H1 (cell line): ENCODE data around the gene PFKFB3. TPM values are rescaled to one million over a fixed set of nuclear protein-coding genes. Genes with fewer than 3 reads are reported as not detected.
"Not testable (repeated sequence)": the region's sequence is repeated elsewhere in the genome, so short reads cannot be mapped to it uniquely, and the experiment has no call there.

ENCODE experiments used
- CTCF ChIA-PET: fragments of 300-600 bp; sonication (Branson Sonifier 250); formaldehyde crosslinking; loops from one replicate; lab custom pipeline; 2021; ENCODE audit not compliant: partially characterized antibody; lab: Charles Lee
- POLR2A ChIA-PET: fragments of 300-600 bp; sonication (Branson Sonifier 250); formaldehyde crosslinking; loops from one replicate; lab custom pipeline; 2021; ENCODE audit warnings: inconsistent platforms; ENCODE audit not compliant: partially characterized antibody; lab: Charles Lee
- DNase-seq, 2 experiments: peaks; one replicate each; pipeline versions ENCODE4 v3.0.0 to v3.0.0-alpha.2; 2010 to 2022; ENCODE audit warnings: low spot score in 2 of 2, low read depth in 1 of 2, mixed read lengths in 1 of 2
- FAIRE-seq: peaks from 2 replicates; lab custom pipeline; 2011; peaks lifted over from hg19 to GRCh38; lab: Jason Lieb, UNC
- H2AFZ ChIP-seq: 2 replicates; pipeline ENCODE4 v1.8.1; 2012; ENCODE audit warnings: low read length, inconsistent platforms
- H2AK5ac ChIP-seq: 2 replicates; pipeline ENCODE4 v1.6.1; 2013; ENCODE audit warnings: low read depth, low read length
- H2BK120ac ChIP-seq: replicated peaks from 2 replicates; pipeline ENCODE3; 2013; ENCODE audit warnings: low read depth, low read length, inconsistent platforms
- H2BK12ac ChIP-seq: 2 replicates; pipeline ENCODE4 v1.6.1; 2013; ENCODE audit warnings: low read depth, low read length
- H2BK15ac ChIP-seq: 2 replicates; pipeline ENCODE4 v1.6.1; 2013; ENCODE audit warnings: low read length
- H2BK20ac ChIP-seq: 2 replicates; pipeline ENCODE4 v1.6.1; 2013; ENCODE audit warnings: low read length
- H2BK5ac ChIP-seq: 2 replicates; pipeline ENCODE4 v1.6.1; 2013; ENCODE audit warnings: low read depth, low read length
- H3K14ac ChIP-seq: 2 replicates; pipeline ENCODE4 v1.6.1; 2013; ENCODE audit warnings: inconsistent platforms; ENCODE audit not compliant: insufficient read length
- H3K18ac ChIP-seq: 2 replicates; pipeline ENCODE4 v1.6.1; 2013; ENCODE audit warnings: low read length; ENCODE audit errors: extremely low read depth
- H3K23ac ChIP-seq: 2 replicates; pipeline ENCODE4 v1.6.1; 2013; ENCODE audit warnings: inconsistent platforms; ENCODE audit not compliant: insufficient read length
- H3K23me2 ChIP-seq: 2 replicates; pipeline ENCODE4 v1.6.1; 2013; ENCODE audit warnings: low read depth, low read length
- H3K27ac ChIP-seq: 2 replicates; pipeline ENCODE4 v1.6.1; 2011; ENCODE audit warnings: low read depth, low read length, inconsistent platforms
- H3K27me3 ChIP-seq, 4 experiments: replicated peaks in 1 of 4; 1 replicate in 1 of 4; 2 replicates in 3 of 4; pipeline versions ENCODE4 v1.6.1 to v1.8.1; 2011 to 2013; ENCODE audit warnings: low read length in 3 of 4, mild to moderate bottlenecking in 3 of 4, inconsistent platforms in 2 of 4, mixed read lengths in 2 of 4, moderate library complexity in 1 of 4; ENCODE audit not compliant: control insufficient read depth in 3 of 4, insufficient read depth in 3 of 4; ENCODE audit errors: extremely low read depth in 1 of 4
- H3K36me3 ChIP-seq, 4 experiments: 2 replicates each; pipeline versions ENCODE4 v1.6.1 to v1.8.1; 2011 to 2013; ENCODE audit warnings: mild to moderate bottlenecking in 4 of 4, low read length in 3 of 4, moderate library complexity in 2 of 4, control low read depth in 1 of 4, inconsistent platforms in 1 of 4; ENCODE audit not compliant: insufficient read depth in 4 of 4, control insufficient read depth in 2 of 4
- H3K4ac ChIP-seq: replicated peaks from 2 replicates; pipeline ENCODE3; 2013; ENCODE audit warnings: low read length, low read depth, mixed read lengths, inconsistent platforms; ENCODE audit not compliant: insufficient read length
- H3K4me1 ChIP-seq, 4 experiments: replicated peaks in 1 of 4; 1 replicate in 1 of 4; 2 replicates in 3 of 4; pipeline versions ENCODE4 v1.6.1 to v1.8.1; 2011 to 2013; ENCODE audit warnings: low read length in 3 of 4, inconsistent platforms in 2 of 4, mixed read lengths in 1 of 4; ENCODE audit not compliant: insufficient read depth in 4 of 4, control insufficient read depth in 3 of 4
- H3K4me2 ChIP-seq, 2 experiments: 2 replicates each; pipeline versions ENCODE4 v1.6.1 to v1.8.1; 2011 to 2013; ENCODE audit warnings: low read depth in 2 of 2, low read length in 2 of 2, control low read depth in 1 of 2, inconsistent platforms in 1 of 2, mild to moderate bottlenecking in 1 of 2; ENCODE audit not compliant: insufficient read depth in 1 of 2
- H3K4me3 ChIP-seq, 4 experiments: fragments of 200-600, 300-600 bp in 1 of 4; sonication (generic), shearing (Covaris generic), sonication (Bioruptor Twin) in 1 of 4; 2 replicates each; pipeline versions ENCODE4 v1.5.1 to v1.8.1; 2011 to 2016; ENCODE audit warnings: low read length in 4 of 4, low read depth in 3 of 4, control low read depth in 2 of 4, inconsistent platforms in 2 of 4, mild to moderate bottlenecking in 2 of 4, mixed read lengths in 1 of 4, moderate library complexity in 1 of 4; ENCODE audit not compliant: insufficient read depth in 2 of 4; ENCODE audit errors: extremely low read depth in 1 of 4
- H3K56ac ChIP-seq: replicated peaks from 2 replicates; pipeline ENCODE3; 2013; ENCODE audit warnings: low read depth, mild to moderate bottlenecking, mixed read lengths, low read length, inconsistent platforms; ENCODE audit not compliant: insufficient read length
- H3K79me1 ChIP-seq: 2 replicates; pipeline ENCODE4 v1.6.1; 2013; ENCODE audit warnings: low read depth, low read length, control low read depth
- H3K79me2 ChIP-seq, 2 experiments: 2 replicates each; pipeline versions ENCODE4 v1.6.1 to v1.8.1; 2012 to 2013; ENCODE audit warnings: low read length in 2 of 2, mild to moderate bottlenecking in 2 of 2, inconsistent platforms in 1 of 2; ENCODE audit not compliant: insufficient read depth in 2 of 2, control insufficient read depth in 1 of 2
- H3K9ac ChIP-seq, 4 experiments: replicated peaks in 1 of 4; 1 replicate in 1 of 4; 2 replicates in 3 of 4; pipeline versions ENCODE4 v1.6.1 to v1.8.1; 2011 to 2013; ENCODE audit warnings: low read depth in 3 of 4, low read length in 3 of 4, control low read depth in 2 of 4, mild to moderate bottlenecking in 2 of 4, moderate library complexity in 2 of 4, inconsistent platforms in 1 of 4; ENCODE audit errors: extremely low read depth in 1 of 4
- H3K9me3 ChIP-seq, 2 experiments: 2 replicates each; pipeline versions ENCODE4 v1.6.1 to v1.8.1; 2012 to 2013; ENCODE audit warnings: mild to moderate bottlenecking in 2 of 2, moderate library complexity in 2 of 2, control low read depth in 1 of 2, inconsistent platforms in 1 of 2, low read depth in 1 of 2, low read length in 1 of 2, mixed read lengths in 1 of 2; ENCODE audit not compliant: insufficient read depth in 2 of 2
- H4K20me1 ChIP-seq, 2 experiments: replicated peaks in 1 of 2; 2 replicates each; pipeline versions ENCODE3 to v1.8.1; 2011 to 2013; ENCODE audit warnings: inconsistent platforms in 2 of 2, low read length in 2 of 2, mild to moderate bottlenecking in 1 of 2; ENCODE audit not compliant: insufficient read depth in 2 of 2, control insufficient read depth in 1 of 2
- H4K5ac ChIP-seq: 2 replicates; pipeline ENCODE4 v1.6.1; 2013; ENCODE audit warnings: low read length, low read depth, mixed read lengths, inconsistent platforms; ENCODE audit not compliant: insufficient read length
- H4K8ac ChIP-seq: 2 replicates; pipeline ENCODE4 v1.8.0; 2013; ENCODE audit warnings: mild to moderate bottlenecking, moderate library complexity, low read length, inconsistent platforms; ENCODE audit not compliant: insufficient read depth; ENCODE audit errors: extremely low read depth
- H4K91ac ChIP-seq: replicated peaks from 2 replicates; pipeline ENCODE3; 2013; ENCODE audit warnings: low read length, mixed read lengths, inconsistent platforms; ENCODE audit not compliant: insufficient read length
- WGBS, 2 experiments: shearing (Covaris generic) in 1 of 2; methylation state at CpG; one replicate each; pipeline versions ENCODE4 v1.1.6 to v1.1.7; 2013 to 2015; ENCODE audit warnings: low lambda C conversion rate in 2 of 2, mixed read lengths in 2 of 2, inconsistent platforms in 1 of 2, low coverage in 1 of 2, missing lambda C conversion rate in 1 of 2; ENCODE audit not compliant: insufficient replicate concordance in 2 of 2, insufficient coverage in 1 of 2, insufficient read length in 1 of 2; ENCODE audit errors: extremely low coverage in 1 of 2, missing lambda C conversion rate in 1 of 2; 5-methylcytosine and 5-hydroxymethylcytosine counted together
- polyA plus RNA-seq, 7 experiments: library from polyadenylated mRNA; depleted of rRNA in 3 of 7; stranded (reverse) in 5 of 7; unstranded in 2 of 7; fragments of >200 nt in 5 of 7; fragments of 200-250 nt in 2 of 7; gene quantifications; 1 replicate in 5 of 7; 2 replicates in 1 of 7; 4 replicates in 1 of 7; pipeline versions ENCODE4 v1.2.1 to v1.2.3, GENCODE V29; 2011 to 2013; ENCODE audit warnings: missing spikeins in 2 of 7, mixed read lengths in 2 of 7
- total RNA-seq: library from RNA; stranded (reverse); fragmentation: NEBNext Ultra II Directional; extraction: Animal tissue kit (Norgen Biotek cat#: 25700); gene quantifications from 2 replicates; pipeline ENCODE4 v1.2.1, GENCODE V29; 2021

PFKFB3 gene
- total and polyA plus RNA-seq, 2 of the 8 experiments (the other 6 are each of a cell fraction or from before 2014, with no cell fraction given): 15.6 to 32.0 TPM

- WGBS, 2 experiments: 94% methylated on average over 4 of the region's 4 CpGs; no CpG with 5 or more reads in 1 of the 2 experiments
- H3K36me3 ChIP-seq, H3K4me1 ChIP-seq, H3K79me2 ChIP-seq, H3K27ac ChIP-seq, H3K27me3 ChIP-seq, H4K8ac ChIP-seq, H3K9ac ChIP-seq, H4K91ac ChIP-seq, H2AFZ ChIP-seq, H3K9me3 ChIP-seq, H2BK120ac ChIP-seq, H2BK15ac ChIP-seq, H3K79me1 ChIP-seq, DNase-seq, H3K23me2 ChIP-seq, H2AK5ac ChIP-seq, H2BK20ac ChIP-seq, H4K5ac ChIP-seq, H3K56ac ChIP-seq, H3K4ac ChIP-seq, FAIRE-seq, H3K18ac ChIP-seq, H4K20me1 ChIP-seq, H3K4me3 ChIP-seq, H3K4me2 ChIP-seq, H2BK12ac ChIP-seq, H2BK5ac ChIP-seq, H3K23ac ChIP-seq, POLR2A ChIA-PET, H3K14ac ChIP-seq: not testable (repeated sequence)
- CTCF ChIA-PET: interaction anchor here (0.9 to 2.0 kb wide), 2 partner anchors 15 to 110 kb away, joined by 5 to 7 read pairs; no protein-coding TSS in a partner anchor
These were observed 93.7 kb downstream of the PFKFB3 start for GRCh38 chr10:6296425-6296824.
